ENCODE measurements around the gene ABRACL. TPM values are rescaled to one million over a fixed set of nuclear protein-coding genes. Genes with fewer than 3 reads are reported as not detected.
"Not testable (repeated sequence)": the region's sequence is repeated elsewhere in the genome, so short reads cannot be mapped to it uniquely, and the experiment has no call there.

ABRACL gene
- total RNA-seq, 2 experiments from 2014 or later = 124 to 134 TPM

GRCh38 chr6:139013185-139013800 is 15.3 kb upstream of the ABRACL start:
- no peak for ATAC-seq
- CTCF ChIA-PET = no interaction called here
- no peak overlapping the region for H3K4me3 Mint-ChIP-seq
- H3K27ac Mint-ChIP-seq = no peak overlapping the region
- POLR2A ChIA-PET = no interaction called here
- H3K9me3 Mint-ChIP-seq (ENCODE audit: insufficient read depth) = no peaks in the 10 kb centered on the region
- no peaks in the 10 kb centered on the region for H3K27me3 Mint-ChIP-seq (ENCODE audit: low read depth)
- H3K36me3 Mint-ChIP-seq (ENCODE audit: low read depth) = no peaks in the 10 kb centered on the region
- H3K4me1 Mint-ChIP-seq (ENCODE audit: low read depth) = no peaks in the 10 kb centered on the region
- DNase-seq = no peak

- Mint-ChIP-seq H3K4me3 (no peak overlapping the region), H3K4me1 (ENCODE audit: low read depth) (no peaks in the 10 kb centered on the region), H3K27ac (no peak overlapping the region), H3K9me3 (ENCODE audit: insufficient read depth) (no peaks in the 10 kb centered on the region), H3K27me3 (ENCODE audit: low read depth) (no peaks in the 10 kb centered on the region), H3K36me3 (ENCODE audit: low read depth) (no peaks in the 10 kb centered on the region)
- ChIA-PET POLR2A (no interaction called here), CTCF (no interaction called here)
- DNase-seq (no peak), ATAC-seq (no peak)
Observed at GRCh38 chr6:139014945-139015344, 13.6 kb upstream of the ABRACL start.

- POLR2A ChIA-PET = no interaction called here
- no peaks in the 10 kb centered on the region for H3K9me3 Mint-ChIP-seq (ENCODE audit: insufficient read depth)
Observed at GRCh38 chr6:139016337-139017213, 12.0 kb upstream of the ABRACL start.

GRCh38 chr6:139017227-139017626 is 11.3 kb upstream of the ABRACL start:
- DNase-seq (no peak), ATAC-seq (no peak)
- Mint-ChIP-seq H3K36me3 (ENCODE audit: low read depth) (no peaks in the 10 kb centered on the region), H3K27me3 (ENCODE audit: low read depth) (no peaks in the 10 kb centered on the region), H3K27ac (no peak overlapping the region), H3K4me1 (ENCODE audit: low read depth) (no peaks in the 10 kb centered on the region), H3K9me3 (ENCODE audit: insufficient read depth) (no peaks in the 10 kb centered on the region), H3K4me3 (no peak overlapping the region)
- CTCF ChIA-PET = interaction anchor here (1.2 kb wide), 1 partner anchor 13 kb away, joined by 3 read pairs; no protein-coding TSS in a partner anchor
- POLR2A ChIA-PET = no interaction called here

More at GRCh38 chr6:139016337-139017213, 12.0 kb upstream of the ABRACL start:
- H3K27ac Mint-ChIP-seq = no peak overlapping the region
- H3K4me1 Mint-ChIP-seq (ENCODE audit: low read depth) = no peaks in the 10 kb centered on the region
- H3K36me3 Mint-ChIP-seq (ENCODE audit: low read depth) = no peaks in the 10 kb centered on the region
- ATAC-seq = no peak
- DNase-seq = no peak
- H3K27me3 Mint-ChIP-seq (ENCODE audit: low read depth) = no peaks in the 10 kb centered on the region
- CTCF ChIA-PET = interaction anchor here (1.2 kb wide), 1 partner anchor 14 kb away, joined by 3 read pairs; no protein-coding TSS in a partner anchor
- H3K4me3 Mint-ChIP-seq = no peak overlapping the region

- H3K27ac Mint-ChIP-seq = no peak overlapping the region
- H3K4me1 Mint-ChIP-seq (ENCODE audit: low read depth) = no peaks in the 10 kb centered on the region
- ChIA-PET CTCF (interaction anchor here (0.8 to 1.3 kb wide), 3 partner anchors 31 to 165 kb away, joined by 3 read pairs; partner anchors contain the start of gene REPS1), POLR2A (no interaction called here)
- no peaks in the 10 kb centered on the region for H3K27me3 Mint-ChIP-seq (ENCODE audit: low read depth)
- ATAC-seq (no peak), DNase-seq (no peak)
- H3K36me3 Mint-ChIP-seq (ENCODE audit: low read depth) = no peaks in the 10 kb centered on the region
- no peaks in the 10 kb centered on the region for H3K9me3 Mint-ChIP-seq (ENCODE audit: insufficient read depth)
- no peak overlapping the region for H3K4me3 Mint-ChIP-seq
Observed at GRCh38 chr6:139019722-139020121, 8.8 kb upstream of the ABRACL start.

GRCh38 chr6:139020689-139021088 is 7.9 kb upstream of the ABRACL start:
- Mint-ChIP-seq H3K4me1 (ENCODE audit: low read depth) (no peaks in the 10 kb centered on the region), H3K9me3 (ENCODE audit: insufficient read depth) (no peaks in the 10 kb centered on the region), H3K36me3 (ENCODE audit: low read depth) (no peaks in the 10 kb centered on the region), H3K27ac (no peak overlapping the region), H3K4me3 (no peak overlapping the region), H3K27me3 (ENCODE audit: low read depth) (no peaks in the 10 kb centered on the region)
- ATAC-seq (no peak), DNase-seq (no peak)
- ChIA-PET CTCF (no interaction called here), POLR2A (no interaction called here)

- H3K9me3 Mint-ChIP-seq (ENCODE audit: insufficient read depth); CTCF ChIA-PET; DNase-seq; H3K27ac Mint-ChIP-seq; POLR2A ChIA-PET; ATAC-seq; H3K4me3 Mint-ChIP-seq; H3K27me3 Mint-ChIP-seq (ENCODE audit: low read depth); H3K36me3 Mint-ChIP-seq (ENCODE audit: low read depth): not testable (repeated sequence)
- H3K4me1 Mint-ChIP-seq (ENCODE audit: low read depth) = peaks cover 12% of the 10 kb centered on the region
Observed at GRCh38 chr6:139025416-139025815, 3.1 kb upstream of the ABRACL start.

GRCh38 chr6:139027620-139028182 is 844 bp upstream of the ABRACL start:
- no peak overlapping the region for H3K4me3 Mint-ChIP-seq
- H3K36me3 Mint-ChIP-seq (ENCODE audit: low read depth) = peaks cover 3% of the 10 kb centered on the region
- POLR2A ChIA-PET = interaction anchor here (0.8 to 3.0 kb wide), 5 partner anchors 16 to 347 kb away, joined by 3 to 20 read pairs (median 5); partner anchors contain the start of genes CITED2 and REPS1
- DNase-seq (peak; percentile 64), ATAC-seq (peak; percentile 41)
- no peaks in the 10 kb centered on the region for H3K27me3 Mint-ChIP-seq (ENCODE audit: low read depth)
- H3K4me1 Mint-ChIP-seq (ENCODE audit: low read depth) = peaks cover 16% of the 10 kb centered on the region
- CTCF ChIA-PET = interaction anchor here (0.7 to 1.5 kb wide), 7 partner anchors 19 to 212 kb away, joined by 3 to 8 read pairs (median 5); no protein-coding TSS in a partner anchor
- H3K9me3 Mint-ChIP-seq (ENCODE audit: insufficient read depth) = no peaks in the 10 kb centered on the region
- H3K27ac Mint-ChIP-seq = peak overlapping the region; percentile 89

GRCh38 chr6:139028215-139028657 is 309 bp upstream of the ABRACL start:
- DNase-seq (no peak), ATAC-seq (peak; percentile 2)
- POLR2A ChIA-PET = interaction anchor here (1.2 to 3.0 kb wide), 5 partner anchors 41 to 347 kb away, joined by 3 to 20 read pairs (median 6); partner anchors contain the start of genes CITED2 and REPS1
- Mint-ChIP-seq H3K27ac (peak overlapping the region; percentile 89), H3K4me3 (no peak overlapping the region), H3K27me3 (ENCODE audit: low read depth) (no peaks in the 10 kb centered on the region), H3K9me3 (ENCODE audit: insufficient read depth) (no peaks in the 10 kb centered on the region), H3K36me3 (ENCODE audit: low read depth) (peaks cover 7% of the 10 kb centered on the region), H3K4me1 (ENCODE audit: low read depth) (peaks cover 21% of the 10 kb centered on the region)
- CTCF ChIA-PET = interaction anchor here (1.1 to 1.4 kb wide), 4 partner anchors 19 to 212 kb away, joined by 3 to 8 read pairs (median 6); no protein-coding TSS in a partner anchor

- Mint-ChIP-seq H3K36me3 (ENCODE audit: low read depth) (peaks cover 19% of the 10 kb centered on the region), H3K4me3 (no peak overlapping the region), H3K4me1 (ENCODE audit: low read depth) (peaks cover 27% of the 10 kb centered on the region), H3K27ac (no peak overlapping the region), H3K9me3 (ENCODE audit: insufficient read depth) (no peaks in the 10 kb centered on the region), H3K27me3 (ENCODE audit: low read depth) (no peaks in the 10 kb centered on the region)
- DNase-seq (peak; percentile 43), ATAC-seq (peak; percentile 34)
- ChIA-PET POLR2A (interaction anchor here (0.8 to 3.0 kb wide), 7 partner anchors 8 to 345 kb away, joined by 3 to 20 read pairs (median 4); partner anchors contain the start of genes CITED2 and REPS1), CTCF (interaction anchor here (1.2 to 1.4 kb wide), 3 partner anchors 13 to 335 kb away, joined by 3 to 4 read pairs (median 3); no protein-coding TSS in a partner anchor)
Observed at GRCh38 chr6:139029470-139030227, 1.1 kb downstream of the ABRACL start.

Measured in activated CD8-positive, alpha-beta T cell treated with anti-CD3 and anti-CD28 coated beads, Interleukin-2, amount 10 ng/mL, durations not matched to agents 7 days and 5 days (primary cell).